CD14-positive monocyte (primary cell): ENCODE results near the gene SLC9C1. TPM values are rescaled to one million over a fixed set of nuclear protein-coding genes. Genes with fewer than 3 reads are reported as not detected.
"Not testable (repeated sequence)": the region's sequence is repeated elsewhere in the genome, so short reads cannot be mapped to it uniquely, and the experiment has no call there.

ENCODE experiments used
- DNase-seq, 3 donors: peaks; one replicate each; pipeline ENCODE4 v3.0.0-alpha.2; 2011 to 2022
- H2AFZ ChIP-seq: 2 replicates; pipeline ENCODE4 v1.6.0; 2012; ENCODE audit warnings: mild to moderate bottlenecking, low read depth, low read length, inconsistent platforms; ENCODE audit not compliant: insufficient read depth, poor library complexity, severe bottlenecking
- H3K27ac ChIP-seq, 2 donors: 1 replicate in 1 of 2; 2 replicates in 1 of 2; pipeline ENCODE4 v1.5.1; 2012 to 2013; ENCODE audit warnings: low read length in 2 of 2, control low read depth in 1 of 2, inconsistent platforms in 1 of 2, low read depth in 1 of 2, mild to moderate bottlenecking in 1 of 2
- H3K27me3 ChIP-seq, 2 donors: one replicate each; pipeline versions ENCODE4 v1.6.0 to v1.6.1; 2011 to 2013; ENCODE audit warnings: low read length in 2 of 2; ENCODE audit not compliant: control insufficient read depth in 2 of 2, insufficient read depth in 2 of 2
- H3K36me3 ChIP-seq, 2 donors: replicated peaks in 1 of 2; 1 replicate in 1 of 2; 2 replicates in 1 of 2; pipeline versions ENCODE4 v1.5.1 to v1.6.1; 2012 to 2013; ENCODE audit warnings: low read length in 2 of 2, control low read depth in 1 of 2, inconsistent platforms in 1 of 2, mild to moderate bottlenecking in 1 of 2; ENCODE audit not compliant: insufficient read depth in 2 of 2, control insufficient read depth in 1 of 2
- H3K4me1 ChIP-seq, 2 donors: 1 replicate in 1 of 2; 2 replicates in 1 of 2; pipeline versions ENCODE4 v1.5.1 to v1.6.1; 2012 to 2013; ENCODE audit warnings: low read length in 2 of 2, control low read depth in 1 of 2, inconsistent platforms in 1 of 2, mild to moderate bottlenecking in 1 of 2, moderate library complexity in 1 of 2; ENCODE audit not compliant: insufficient read depth in 2 of 2, control insufficient read depth in 1 of 2
- H3K4me2 ChIP-seq: replicated peaks from 2 replicates; pipeline ENCODE3; 2012; ENCODE audit warnings: low read length, moderate library complexity, mild to moderate bottlenecking; ENCODE audit not compliant: poor library complexity, severe bottlenecking; ENCODE audit errors: extremely low read depth
- H3K4me3 ChIP-seq, 3 experiments: fragments of 200-600 bp in 1 of 3; sonication (generic) in 1 of 3; replicated peaks in 1 of 3; 1 replicate in 2 of 3; 2 replicates in 1 of 3; pipeline ENCODE4 v1.5.1; 2011 to 2013; ENCODE audit warnings: low read length in 3 of 3, mild to moderate bottlenecking in 3 of 3, control low read depth in 2 of 3, low read depth in 2 of 3, inconsistent platforms in 1 of 3, moderate library complexity in 1 of 3
- H3K79me2 ChIP-seq: 2 replicates; pipeline ENCODE4 v1.6.0; 2012; ENCODE audit warnings: mild to moderate bottlenecking, control low read depth, inconsistent platforms, low read length, moderate library complexity; ENCODE audit not compliant: insufficient read depth
- H3K9ac ChIP-seq: 2 replicates; pipeline ENCODE4 v1.6.0; 2017; ENCODE audit warnings: low read length, mild to moderate bottlenecking; ENCODE audit not compliant: insufficient read depth, poor library complexity, severe bottlenecking
- H3K9me3 ChIP-seq, 2 donors: replicated peaks in 1 of 2; 1 replicate in 1 of 2; 2 replicates in 1 of 2; pipeline versions ENCODE4 v1.5.1 to v1.6.1; 2012 to 2013; ENCODE audit warnings: low read length in 2 of 2, control low read depth in 1 of 2; ENCODE audit not compliant: control insufficient read depth in 1 of 2, insufficient read depth in 1 of 2
- H4K20me1 ChIP-seq: 2 replicates; pipeline ENCODE4 v1.6.0; 2012; ENCODE audit warnings: mild to moderate bottlenecking, low read length, control low read depth, moderate library complexity; ENCODE audit not compliant: insufficient read depth
- H3K27ac Mint-ChIP-seq, 7 donors: one replicate each; pipeline ENCODE4 v1.8.0; 2020; ENCODE audit warnings: mild to moderate bottlenecking in 7 of 7, mixed read lengths in 7 of 7, moderate library complexity in 6 of 7, inconsistent platforms in 2 of 7
- H3K27me3 Mint-ChIP-seq, 3 donors: one replicate each; pipeline ENCODE4 v1.8.0; 2021 to 2022; ENCODE audit warnings: low read depth in 3 of 3, mild to moderate bottlenecking in 3 of 3, mixed read lengths in 3 of 3, moderate library complexity in 3 of 3, inconsistent platforms in 1 of 3
- H3K36me3 Mint-ChIP-seq, 2 donors: one replicate each; pipeline ENCODE4 v1.8.0; 2020; ENCODE audit warnings: mixed read lengths in 2 of 2, inconsistent platforms in 1 of 2, mild to moderate bottlenecking in 1 of 2
- H3K4me1 Mint-ChIP-seq: one replicate; pipeline ENCODE4 v1.8.0; 2020; ENCODE audit warnings: mild to moderate bottlenecking, mixed read lengths
- H3K4me3 Mint-ChIP-seq, 2 donors: one replicate each; pipeline ENCODE4 v1.8.0; 2020; ENCODE audit warnings: mild to moderate bottlenecking in 2 of 2, mixed read lengths in 2 of 2, moderate library complexity in 1 of 2
- H3K9me3 Mint-ChIP-seq, 7 donors: one replicate each; pipeline ENCODE4 v1.8.0; 2020 to 2022; ENCODE audit warnings: mixed read lengths in 7 of 7, mild to moderate bottlenecking in 6 of 7, moderate library complexity in 6 of 7, inconsistent platforms in 2 of 7
- WGBS: methylation state at CpG from one replicate; pipeline ENCODE4 v1.1.5; 2013; ENCODE audit warnings: missing lambda C conversion rate; ENCODE audit not compliant: insufficient coverage; 5-methylcytosine and 5-hydroxymethylcytosine counted together
- intact Hi-C, 2 donors: fragments of 100-400 bp; cut with micrococcal nuclease; formaldehyde crosslinking; loops; one replicate each; pipeline versions ENCODE4 v1.15.0 to v1.15.1; 2023
- polyA plus RNA-seq, 3 donors: library from polyadenylated mRNA; depleted of rRNA in 1 of 3; unstranded in 2 of 3; stranded (reverse) in 1 of 3; fragments of 300-500 nt in 2 of 3; fragments of >200 nt in 1 of 3; fragmentation: Illumina TruSeq in 2 of 3; gene quantifications; 1 replicate in 2 of 3; 2 replicates in 1 of 3; pipeline ENCODE4 v1.2.3, GENCODE V29; 2012 to 2021
- TF ChIP-seq, protein P1 (sequence below): fragments of 200-600 bp; IDR thresholded peaks from one replicate; pipeline ENCODE4 v1.8.0; 2022; ENCODE audit warnings: antibody characterized with exemption, mild to moderate bottlenecking

Gene SLC9C1
- polyA plus RNA-seq, 3 donors = not detected

- peaks cover 15 to 31% (median 20%) of the 10 kb centered on the region in 7 donors for H3K9me3 Mint-ChIP-seq
- H3K9me3 ChIP-seq = peaks cover 13 to 18% of the 10 kb centered on the region in 2 donors
- no peaks in the 10 kb centered on the region for H3K27me3 Mint-ChIP-seq
- no peak overlapping the region for H3K27ac ChIP-seq
- intact Hi-C loops = no loop called here
- H4K20me1 ChIP-seq = no peaks in the 10 kb centered on the region
- H3K27me3 ChIP-seq = no peaks in the 10 kb centered on the region
- H3K36me3 ChIP-seq = no peaks in the 10 kb centered on the region
- no peak overlapping the region for H3K4me3 Mint-ChIP-seq
- H3K4me1 ChIP-seq = no peaks in the 10 kb centered on the region
- no peak overlapping the region for H3K4me2 ChIP-seq
- no peak overlapping the region for H3K9ac ChIP-seq
- H3K4me1 Mint-ChIP-seq = no peaks in the 10 kb centered on the region
- DNase-seq = no peak
- WGBS = 100% methylated on average over 1 of the region's 1 CpG
- no peaks in the 10 kb centered on the region for H3K36me3 Mint-ChIP-seq
- no peak overlapping the region for H3K4me3 ChIP-seq
- no peak overlapping the region for H3K27ac Mint-ChIP-seq
- no peaks in the 10 kb centered on the region for H3K79me2 ChIP-seq
- no peak overlapping the region for H2AFZ ChIP-seq
- TF ChIP-seq, protein P1, sequence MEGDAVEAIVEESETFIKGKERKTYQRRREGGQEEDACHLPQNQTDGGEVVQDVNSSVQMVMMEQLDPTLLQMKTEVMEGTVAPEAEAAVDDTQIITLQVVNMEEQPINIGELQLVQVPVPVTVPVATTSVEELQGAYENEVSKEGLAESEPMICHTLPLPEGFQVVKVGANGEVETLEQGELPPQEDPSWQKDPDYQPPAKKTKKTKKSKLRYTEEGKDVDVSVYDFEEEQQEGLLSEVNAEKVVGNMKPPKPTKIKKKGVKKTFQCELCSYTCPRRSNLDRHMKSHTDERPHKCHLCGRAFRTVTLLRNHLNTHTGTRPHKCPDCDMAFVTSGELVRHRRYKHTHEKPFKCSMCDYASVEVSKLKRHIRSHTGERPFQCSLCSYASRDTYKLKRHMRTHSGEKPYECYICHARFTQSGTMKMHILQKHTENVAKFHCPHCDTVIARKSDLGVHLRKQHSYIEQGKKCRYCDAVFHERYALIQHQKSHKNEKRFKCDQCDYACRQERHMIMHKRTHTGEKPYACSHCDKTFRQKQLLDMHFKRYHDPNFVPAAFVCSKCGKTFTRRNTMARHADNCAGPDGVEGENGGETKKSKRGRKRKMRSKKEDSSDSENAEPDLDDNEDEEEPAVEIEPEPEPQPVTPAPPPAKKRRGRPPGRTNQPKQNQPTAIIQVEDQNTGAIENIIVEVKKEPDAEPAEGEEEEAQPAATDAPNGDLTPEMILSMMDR = no peak
Measured at GRCh38 chr3:112197131-112197530, 96.9 kb downstream of the SLC9C1 start.

DNA sequence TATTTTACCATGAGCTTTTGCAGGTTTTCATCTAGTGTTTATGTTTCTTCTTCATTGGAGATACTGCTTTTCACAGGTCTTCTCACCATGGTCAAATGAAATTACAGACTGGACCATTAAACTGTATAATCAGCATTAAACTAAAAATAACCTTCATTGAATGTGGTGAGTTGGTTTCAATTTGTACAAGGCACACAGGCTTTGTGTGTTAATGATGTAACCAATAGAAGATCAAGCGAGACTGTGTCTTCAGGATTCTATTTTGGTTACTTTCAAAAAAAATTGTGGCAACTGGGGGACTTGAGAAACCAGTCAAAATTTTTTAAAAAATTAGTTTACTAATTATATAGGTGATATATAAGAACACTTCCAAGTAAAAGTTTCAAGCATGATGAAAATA lies 106.7 kb downstream of the SLC9C1 start:
- intact Hi-C loops = no loop called here
- H3K27ac Mint-ChIP-seq = no peak overlapping the region
- DNase-seq = no peak

DNA sequence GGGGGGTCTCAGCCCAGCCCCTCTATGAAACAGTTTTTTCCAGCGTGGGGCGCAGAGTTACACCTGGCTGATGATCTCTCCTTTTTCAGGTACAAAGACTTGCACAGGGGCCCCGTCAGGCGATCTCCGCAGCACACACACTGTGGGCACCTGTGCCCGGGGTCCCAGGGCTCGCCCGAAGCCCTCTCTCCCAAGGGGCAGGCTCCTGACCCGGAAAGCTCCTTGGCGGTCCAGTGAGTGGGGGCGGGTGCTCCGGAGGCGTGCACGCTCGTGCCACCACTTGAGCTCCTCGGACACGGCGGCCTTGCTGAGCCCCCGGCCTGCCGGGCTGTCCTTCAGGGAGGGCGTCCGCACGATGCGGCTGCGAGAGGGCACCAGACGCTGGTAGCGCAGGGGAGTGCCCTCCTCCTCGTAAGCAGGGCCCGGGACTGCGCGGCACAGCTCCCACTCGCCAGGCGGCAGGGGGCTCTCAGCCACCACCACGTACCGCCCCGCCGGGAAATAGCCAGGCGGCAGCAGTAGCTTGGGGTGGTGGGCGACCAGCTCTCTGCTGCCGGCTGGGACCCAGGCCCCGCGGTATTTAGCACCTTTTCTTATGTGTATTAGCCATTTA lies 108.5 kb downstream of the SLC9C1 start:
- intact Hi-C loops, H3K4me1 Mint-ChIP-seq, H3K9ac ChIP-seq, H3K4me3 ChIP-seq, H3K36me3 ChIP-seq, H2AFZ ChIP-seq, H4K20me1 ChIP-seq, H3K27me3 ChIP-seq, H3K9me3 Mint-ChIP-seq, H3K36me3 Mint-ChIP-seq, H3K9me3 ChIP-seq, H3K4me1 ChIP-seq, H3K27ac Mint-ChIP-seq, H3K27ac ChIP-seq, H3K79me2 ChIP-seq, DNase-seq: not testable (repeated sequence)
- H3K4me3 Mint-ChIP-seq = peak overlapping the region in 1 of 2 donors; percentile 54
- H3K27me3 Mint-ChIP-seq = peaks cover 1 to 18% (median 3%) of the 10 kb centered on the region in 3 donors
- WGBS = 20% methylated on average over 7 of the region's 42 CpGs
- peak overlapping the region; percentile 15 for H3K4me2 ChIP-seq

More for the DNA sequence above, 106.7 kb downstream of the SLC9C1 start:
- peaks cover 0 to 4% of the 10 kb centered on the region in 2 donors for H3K27me3 ChIP-seq
- no peak overlapping the region for H2AFZ ChIP-seq
- H3K27ac ChIP-seq = no peak overlapping the region
- no peaks in the 10 kb centered on the region for H3K36me3 ChIP-seq
- Mint-ChIP-seq H3K4me1 (peaks cover 4% of the 10 kb centered on the region), H3K9me3 (peaks cover 0 to 8% (median 3%) of the 10 kb centered on the region in 7 donors), H3K36me3 (no peaks in the 10 kb centered on the region), H3K27me3 (peaks cover 1 to 18% (median 3%) of the 10 kb centered on the region in 3 donors), H3K4me3 (no peak overlapping the region)
- H3K4me2 ChIP-seq = no peak overlapping the region
- WGBS = no CpG with 5 or more reads among the region's 1 CpG
- H3K79me2 ChIP-seq = no peaks in the 10 kb centered on the region
- H3K9me3 ChIP-seq = no peaks in the 10 kb centered on the region
- no peak overlapping the region for H3K4me3 ChIP-seq
- H3K9ac ChIP-seq = no peak overlapping the region
- no peaks in the 10 kb centered on the region for H4K20me1 ChIP-seq
- H3K4me1 ChIP-seq = no peaks in the 10 kb centered on the region
- TF ChIP-seq, protein P1 = no peak
